KOPT-K1 (cell line): ENCODE measurements around the gene SRCAP.
"Not testable (repeated sequence)": the region's sequence is repeated elsewhere in the genome, so short reads cannot be mapped to it uniquely, and the experiment has no call there.

Experiments used
- H3K27ac ChIP-seq: fragments of 200-600 bp; sonication (generic); 2 replicates; pipeline ENCODE4 v1.5.1; 2016; ENCODE audit warnings: antibody characterized with exemption, mild to moderate bottlenecking, low read depth, low read length; ENCODE audit not compliant: poor library complexity, severe bottlenecking
- H3K36me3 ChIP-seq: fragments of 200-600 bp; sonication (generic); 2 replicates; pipeline ENCODE4 v1.5.1; 2017; ENCODE audit warnings: antibody characterized with exemption, mild to moderate bottlenecking, low read length, moderate library complexity; ENCODE audit not compliant: insufficient read depth
- H3K9me3 ChIP-seq: fragments of 200-600 bp; sonication (generic); 2 replicates; pipeline ENCODE4 v1.5.1; 2017; ENCODE audit warnings: antibody characterized with exemption, low read length, mild to moderate bottlenecking; ENCODE audit not compliant: insufficient read depth, poor library complexity, severe bottlenecking

SRCAP gene

GRCh38 chr16:30703071-30703470 is 4.1 kb downstream of the SRCAP start:
- not testable (repeated sequence) for H3K9me3 ChIP-seq, H3K27ac ChIP-seq
- peaks cover 84% of the 10 kb centered on the region for H3K36me3 ChIP-seq

GRCh38 chr16:30703971-30704370 is 5.0 kb downstream of the SRCAP start:
- Histone ChIP-seq H3K9me3 (no peaks in the 10 kb centered on the region), H3K36me3 (peaks cover 93% of the 10 kb centered on the region), H3K27ac (no peak overlapping the region)

DNA sequence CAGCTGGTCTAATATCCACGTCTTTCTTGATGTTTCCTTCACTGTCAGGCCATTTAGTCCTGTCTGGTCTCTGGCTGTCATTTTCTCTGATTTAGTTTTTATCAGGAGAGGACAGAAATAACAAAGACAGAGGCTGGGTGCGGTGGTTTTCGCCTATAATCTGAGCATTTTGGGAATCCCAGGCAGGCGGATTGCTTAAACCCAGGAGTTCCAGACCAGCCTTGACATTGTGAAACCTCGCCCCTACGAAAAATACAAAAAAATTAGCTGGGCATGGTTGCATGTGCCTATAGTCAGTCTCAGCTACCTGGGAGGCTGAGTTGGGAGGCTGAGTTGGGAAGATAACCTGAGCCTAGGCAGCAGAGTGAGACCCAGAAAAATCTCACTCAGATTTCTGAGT is 7.1 kb downstream of the SRCAP start:
- peaks cover 99% of the 10 kb centered on the region for H3K36me3 ChIP-seq
- H3K9me3 ChIP-seq: no peaks in the 10 kb centered on the region

GRCh38 chr16:30710971-30711370 is 12.0 kb downstream of the SRCAP start:
- H3K27ac ChIP-seq: no peak overlapping the region
- peaks cover 100% of the 10 kb centered on the region for H3K36me3 ChIP-seq
- H3K9me3 ChIP-seq: no peaks in the 10 kb centered on the region

More for the DNA sequence above, 7.1 kb downstream of the SRCAP start:
- no peak overlapping the region for H3K27ac ChIP-seq

DNA sequence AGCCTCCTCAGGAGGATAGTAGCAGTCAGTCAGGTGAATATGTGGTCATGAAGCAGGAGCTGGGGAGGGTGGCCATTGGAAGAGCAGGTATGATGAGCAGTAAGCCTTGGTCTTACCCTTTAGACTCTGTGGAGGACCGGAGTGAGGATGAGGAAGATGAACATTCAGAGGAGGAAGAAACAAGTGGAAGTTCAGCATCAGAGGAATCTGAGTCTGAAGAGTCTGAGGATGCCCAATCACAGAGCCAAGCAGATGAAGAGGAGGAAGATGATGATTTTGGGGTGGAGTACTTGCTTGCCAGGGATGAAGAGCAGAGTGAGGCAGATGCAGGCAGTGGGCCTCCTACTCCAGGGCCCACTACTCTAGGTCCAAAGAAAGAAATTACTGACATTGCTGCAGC is 12.7 kb downstream of the SRCAP start:
- peaks cover 100% of the 10 kb centered on the region for H3K36me3 ChIP-seq
- H3K9me3 ChIP-seq: no peaks in the 10 kb centered on the region
- no peak overlapping the region for H3K27ac ChIP-seq

GRCh38 chr16:30715750-30716445 is 16.9 kb downstream of the SRCAP start:
- no peaks in the 10 kb centered on the region for H3K9me3 ChIP-seq
- peaks cover 99% of the 10 kb centered on the region for H3K36me3 ChIP-seq
- H3K27ac ChIP-seq: no peak overlapping the region

GRCh38 chr16:30720086-30720485 is 21.1 kb downstream of the SRCAP start:
- Histone ChIP-seq H3K9me3 (no peaks in the 10 kb centered on the region), H3K27ac (no peak overlapping the region), H3K36me3 (peaks cover 99% of the 10 kb centered on the region)

DNA sequence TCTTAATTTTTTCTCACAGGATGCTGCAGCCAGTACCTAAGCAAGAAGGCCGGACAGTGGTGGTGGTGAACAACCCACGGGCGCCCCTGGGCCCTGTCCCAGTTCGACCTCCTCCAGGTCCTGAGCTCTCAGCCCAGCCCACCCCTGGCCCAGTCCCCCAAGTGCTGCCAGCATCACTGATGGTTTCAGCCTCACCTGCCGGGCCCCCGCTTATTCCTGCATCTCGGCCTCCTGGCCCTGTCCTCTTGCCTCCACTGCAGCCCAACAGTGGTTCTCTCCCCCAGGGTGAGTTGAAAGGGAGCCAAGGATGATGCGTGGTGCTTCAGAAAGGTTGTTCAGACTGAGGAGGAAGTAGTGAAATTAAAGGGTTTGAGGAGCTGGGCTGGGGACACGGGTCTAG is 21.7 kb downstream of the SRCAP start:
- H3K27ac ChIP-seq: no peak overlapping the region
- no peaks in the 10 kb centered on the region for H3K9me3 ChIP-seq
- peaks cover 99% of the 10 kb centered on the region for H3K36me3 ChIP-seq

DNA sequence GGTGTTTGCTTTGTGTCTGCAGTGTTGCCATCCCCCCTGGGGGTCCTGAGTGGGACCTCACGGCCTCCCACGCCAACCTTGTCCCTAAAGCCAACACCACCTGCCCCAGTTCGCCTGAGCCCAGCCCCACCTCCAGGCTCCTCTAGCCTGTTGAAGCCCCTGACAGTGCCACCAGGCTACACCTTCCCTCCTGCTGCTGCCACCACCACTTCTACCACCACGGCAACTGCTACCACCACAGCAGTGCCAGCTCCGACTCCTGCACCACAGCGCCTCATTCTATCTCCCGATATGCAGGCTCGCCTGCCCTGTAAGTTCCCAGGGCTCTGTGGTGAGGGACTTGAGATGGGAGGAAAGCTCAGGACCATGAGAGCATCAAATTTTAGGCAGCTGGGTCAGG is 22.2 kb downstream of the SRCAP start:
- H3K27ac ChIP-seq: no peak overlapping the region
- H3K9me3 ChIP-seq: no peaks in the 10 kb centered on the region
- H3K36me3 ChIP-seq: peaks cover 99% of the 10 kb centered on the region

DNA sequence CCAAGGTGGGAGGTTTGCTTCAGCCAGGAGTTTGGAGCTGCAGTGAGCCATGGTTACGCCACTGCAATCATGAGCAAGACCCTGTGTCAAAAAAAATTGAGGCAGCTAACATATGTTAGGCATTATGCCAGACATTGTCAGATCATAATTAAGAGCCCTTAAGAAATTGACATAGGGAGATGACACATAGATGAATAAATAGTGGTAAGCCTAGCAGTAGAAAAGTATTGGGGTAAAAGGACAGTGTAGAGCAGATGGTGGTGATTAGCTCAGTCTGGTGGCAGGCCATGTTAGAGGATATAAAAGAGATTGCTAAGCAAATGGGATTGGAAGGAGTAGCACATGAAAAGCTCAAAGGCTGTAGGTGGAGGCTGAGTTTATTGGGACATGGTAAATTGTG is 22.6 kb downstream of the SRCAP start:
- H3K9me3 ChIP-seq: no peaks in the 10 kb centered on the region
- H3K27ac ChIP-seq: no peak overlapping the region
- peaks cover 99% of the 10 kb centered on the region for H3K36me3 ChIP-seq

- Histone ChIP-seq H3K9me3 (no peaks in the 10 kb centered on the region), H3K36me3 (peaks cover 99% of the 10 kb centered on the region), H3K27ac (no peak overlapping the region)
These were observed 23.5 kb downstream of the SRCAP start for GRCh38 chr16:30722443-30722842.

DNA sequence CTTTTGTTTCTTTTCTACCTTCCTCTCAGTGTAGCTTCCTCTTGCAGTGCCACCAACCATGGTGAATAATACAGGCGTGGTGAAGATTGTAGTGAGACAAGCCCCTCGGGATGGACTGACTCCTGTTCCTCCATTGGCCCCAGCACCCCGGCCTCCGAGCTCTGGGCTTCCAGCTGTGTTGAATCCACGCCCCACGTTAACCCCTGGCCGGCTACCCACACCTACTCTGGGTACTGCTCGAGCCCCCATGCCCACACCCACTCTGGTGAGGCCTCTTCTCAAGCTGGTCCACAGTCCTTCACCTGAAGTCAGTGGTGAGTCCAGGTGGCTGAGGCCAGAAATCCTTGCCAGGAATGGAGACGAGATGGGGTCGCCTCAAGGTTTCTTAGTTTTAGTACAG is 23.9 kb downstream of the SRCAP start:
- H3K27ac ChIP-seq: no peak overlapping the region
- H3K9me3 ChIP-seq: no peaks in the 10 kb centered on the region
- peaks cover 99% of the 10 kb centered on the region for H3K36me3 ChIP-seq

DNA sequence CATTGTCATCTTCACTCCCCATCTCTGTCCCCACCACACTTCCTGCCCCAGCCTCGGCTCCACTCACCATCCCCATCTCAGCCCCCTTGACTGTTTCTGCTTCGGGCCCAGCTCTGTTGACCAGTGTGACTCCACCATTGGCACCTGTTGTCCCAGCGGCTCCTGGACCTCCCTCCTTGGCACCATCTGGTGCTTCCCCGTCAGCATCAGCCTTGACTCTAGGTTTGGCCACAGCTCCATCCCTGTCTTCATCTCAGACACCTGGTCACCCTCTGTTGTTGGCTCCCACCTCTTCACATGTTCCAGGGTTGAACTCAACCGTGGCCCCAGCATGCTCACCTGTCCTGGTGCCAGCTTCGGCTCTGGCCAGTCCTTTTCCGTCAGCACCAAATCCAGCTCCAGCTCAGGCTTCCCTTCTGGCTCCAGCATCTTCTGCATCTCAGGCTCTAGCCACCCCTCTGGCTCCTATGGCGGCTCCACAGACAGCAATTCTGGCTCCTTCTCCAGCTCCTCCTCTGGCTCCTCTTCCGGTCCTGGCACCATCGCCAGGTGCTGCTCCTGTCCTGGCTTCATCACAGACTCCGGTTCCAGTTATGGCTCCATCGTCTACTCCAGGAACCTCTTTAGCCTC is 24.9 kb downstream of the SRCAP start:
- H3K27ac ChIP-seq: no peak overlapping the region
- no peaks in the 10 kb centered on the region for H3K9me3 ChIP-seq
- peaks cover 99% of the 10 kb centered on the region for H3K36me3 ChIP-seq

DNA sequence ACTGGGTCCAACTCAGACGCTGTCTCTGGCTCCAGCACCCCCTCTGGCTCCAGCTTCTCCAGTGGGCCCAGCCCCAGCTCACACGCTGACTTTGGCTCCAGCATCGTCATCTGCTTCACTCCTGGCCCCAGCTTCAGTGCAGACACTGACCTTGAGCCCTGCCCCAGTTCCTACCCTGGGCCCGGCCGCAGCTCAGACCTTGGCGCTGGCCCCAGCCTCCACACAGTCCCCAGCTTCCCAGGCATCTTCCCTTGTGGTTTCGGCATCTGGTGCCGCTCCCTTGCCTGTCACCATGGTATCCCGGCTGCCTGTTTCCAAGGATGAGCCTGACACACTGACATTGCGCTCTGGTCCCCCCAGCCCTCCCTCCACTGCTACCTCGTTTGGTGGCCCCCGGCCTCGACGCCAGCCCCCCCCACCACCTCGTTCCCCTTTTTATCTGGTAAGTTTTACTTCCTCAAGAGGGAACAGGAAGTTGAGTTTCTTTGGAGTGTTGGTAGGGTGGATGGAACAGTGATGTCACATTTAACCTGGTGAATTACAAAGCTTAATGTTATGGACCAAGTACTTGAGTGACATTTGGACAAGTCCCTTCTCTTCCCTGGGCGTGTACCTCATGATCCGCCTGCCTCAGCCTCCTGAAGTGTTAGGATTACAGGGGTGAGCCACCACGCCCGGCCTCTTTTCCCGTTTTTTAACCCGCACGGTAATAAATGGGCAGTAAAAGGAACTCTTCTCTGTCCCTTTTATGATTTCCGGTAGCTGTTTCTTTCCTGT is 25.9 kb downstream of the SRCAP start:
- Histone ChIP-seq H3K36me3 (peaks cover 100% of the 10 kb centered on the region), H3K27ac (no peak overlapping the region)

GRCh38 chr16:30725418-30725792 is 26.4 kb downstream of the SRCAP start:
- Histone ChIP-seq H3K27ac (no peak overlapping the region), H3K9me3 (no peaks in the 10 kb centered on the region), H3K36me3 (peaks cover 100% of the 10 kb centered on the region)

More for the DNA sequence above, 25.9 kb downstream of the SRCAP start:
- no peaks in the 10 kb centered on the region for H3K9me3 ChIP-seq
